Muscle of back (tissue), 11 donors: Measurements from ENCODE around the gene SEPTIN11. TPM values are rescaled to one million over a fixed set of nuclear protein-coding genes. Genes with fewer than 3 reads are reported as not detected.
"Not testable (repeated sequence)": the region's sequence is repeated elsewhere in the genome, so short reads cannot be mapped to it uniquely, and the experiment has no call there.

ENCODE experiments used
- DNase-seq, 3 donors: peaks; one replicate each; pipeline versions ENCODE4 v3.0.0 to v3.0.0-alpha.2; 2013
- polyA plus RNA-seq, 10 donors: library from polyadenylated mRNA; unstranded; fragments of 120-200 nt; gene quantifications; one replicate each; pipeline ENCODE4 v1.2.1, GENCODE V29; 2013; ENCODE audit not compliant: insufficient read length in 10 of 10

The SEPTIN11 gene
- polyA plus RNA-seq, 10 donors = 229 to 360 (median 275) TPM

GRCh38 chr4:76950956-76951671 is 1.6 kb downstream of the SEPTIN11 start:
- no peak for DNase-seq

- peak in 2 of 3 donors; percentile 67 to 72 for DNase-seq
Observed at GRCh38 chr4:76951672-76952010, 2.1 kb downstream of the SEPTIN11 start.

GRCh38 chr4:76952071-76952470 is 2.5 kb downstream of the SEPTIN11 start:
- DNase-seq = no peak

- DNase-seq = no peak
Observed at GRCh38 chr4:76952656-76953582, 3.4 kb downstream of the SEPTIN11 start.

GRCh38 chr4:76953956-76954355 is 4.4 kb downstream of the SEPTIN11 start:
- no peak for DNase-seq

GRCh38 chr4:76954489-76954888 is 4.9 kb downstream of the SEPTIN11 start:
- DNase-seq = no peak

GRCh38 chr4:76955182-76955581 is 5.6 kb downstream of the SEPTIN11 start:
- no peak for DNase-seq

GRCh38 chr4:76957004-76957738 is 7.6 kb downstream of the SEPTIN11 start:
- DNase-seq = peak in 1 of 3 donors; percentile 35

- no peak for DNase-seq
Observed at GRCh38 chr4:76958891-76959290, 9.3 kb downstream of the SEPTIN11 start.

GRCh38 chr4:76960014-76960413 is 10.5 kb downstream of the SEPTIN11 start:
- no peak for DNase-seq

GRCh38 chr4:76962406-76963130 is 13.0 kb downstream of the SEPTIN11 start:
- DNase-seq = no peak

- DNase-seq = no peak
Observed at GRCh38 chr4:76963131-76963750, 13.7 kb downstream of the SEPTIN11 start.

GRCh38 chr4:76963927-76964326 is 14.4 kb downstream of the SEPTIN11 start:
- not testable (repeated sequence) for DNase-seq

- no peak for DNase-seq
Observed at GRCh38 chr4:76964769-76965168, 15.2 kb downstream of the SEPTIN11 start.

GRCh38 chr4:76965866-76966579 is 16.5 kb downstream of the SEPTIN11 start:
- DNase-seq = no peak

GRCh38 chr4:76968937-76969336 is 19.4 kb downstream of the SEPTIN11 start:
- DNase-seq = peak in 2 of 3 donors; percentile 51 to 81

- no peak for DNase-seq
Observed at GRCh38 chr4:76969495-76969894, 19.9 kb downstream of the SEPTIN11 start.

- no peak for DNase-seq
Observed at GRCh38 chr4:76969941-76970529, 20.5 kb downstream of the SEPTIN11 start.

- no peak for DNase-seq
Observed at GRCh38 chr4:76972306-76972705, 22.8 kb downstream of the SEPTIN11 start.

- no peak for DNase-seq
Observed at GRCh38 chr4:76974150-76974549, 24.6 kb downstream of the SEPTIN11 start.
